ENCODE data around the gene FBRSL1.

The FBRSL1 gene

GRCh38 chr12:132517013-132517739 lies 27.2 kb downstream of the FBRSL1 start:
- H3K27me3 Mint-ChIP-seq (ENCODE audit: low read depth) = no peaks in the 10 kb centered on the region
- TF ChIP-seq, protein P1, sequence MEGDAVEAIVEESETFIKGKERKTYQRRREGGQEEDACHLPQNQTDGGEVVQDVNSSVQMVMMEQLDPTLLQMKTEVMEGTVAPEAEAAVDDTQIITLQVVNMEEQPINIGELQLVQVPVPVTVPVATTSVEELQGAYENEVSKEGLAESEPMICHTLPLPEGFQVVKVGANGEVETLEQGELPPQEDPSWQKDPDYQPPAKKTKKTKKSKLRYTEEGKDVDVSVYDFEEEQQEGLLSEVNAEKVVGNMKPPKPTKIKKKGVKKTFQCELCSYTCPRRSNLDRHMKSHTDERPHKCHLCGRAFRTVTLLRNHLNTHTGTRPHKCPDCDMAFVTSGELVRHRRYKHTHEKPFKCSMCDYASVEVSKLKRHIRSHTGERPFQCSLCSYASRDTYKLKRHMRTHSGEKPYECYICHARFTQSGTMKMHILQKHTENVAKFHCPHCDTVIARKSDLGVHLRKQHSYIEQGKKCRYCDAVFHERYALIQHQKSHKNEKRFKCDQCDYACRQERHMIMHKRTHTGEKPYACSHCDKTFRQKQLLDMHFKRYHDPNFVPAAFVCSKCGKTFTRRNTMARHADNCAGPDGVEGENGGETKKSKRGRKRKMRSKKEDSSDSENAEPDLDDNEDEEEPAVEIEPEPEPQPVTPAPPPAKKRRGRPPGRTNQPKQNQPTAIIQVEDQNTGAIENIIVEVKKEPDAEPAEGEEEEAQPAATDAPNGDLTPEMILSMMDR (IDR thresholded peaks at IDR 0.05; ENCODE audit: unreplicated experiment in 3 of 3) = no peak
- peaks cover 20% of the 10 kb centered on the region for H3K4me1 Mint-ChIP-seq
- H3K4me3 Mint-ChIP-seq = peak overlapping the region in 2 of 3 experiments; percentile 9 to 43
- peak overlapping the region; percentile 86 to 89 (median 86) for H3K27ac Mint-ChIP-seq
- peaks cover 8% of the 10 kb centered on the region for H3K9me3 Mint-ChIP-seq
- H3K36me3 Mint-ChIP-seq (ENCODE audit: low read depth) = peaks cover 34% of the 10 kb centered on the region

GRCh38 chr12:132517740-132518100 lies 27.8 kb downstream of the FBRSL1 start:
- peaks cover 34% of the 10 kb centered on the region for H3K36me3 Mint-ChIP-seq (ENCODE audit: low read depth)
- peak overlapping the region; percentile 86 to 89 (median 86) for H3K27ac Mint-ChIP-seq
- TF ChIP-seq, protein P1 (IDR thresholded peaks at IDR 0.05; ENCODE audit: unreplicated experiment in 3 of 3) = no peak
- H3K4me1 Mint-ChIP-seq = peaks cover 20% of the 10 kb centered on the region
- H3K4me3 Mint-ChIP-seq = peak overlapping the region in 1 of 3 experiments; percentile 9
- H3K9me3 Mint-ChIP-seq = peaks cover 8% of the 10 kb centered on the region
- no peaks in the 10 kb centered on the region for H3K27me3 Mint-ChIP-seq (ENCODE audit: low read depth)

DNA sequence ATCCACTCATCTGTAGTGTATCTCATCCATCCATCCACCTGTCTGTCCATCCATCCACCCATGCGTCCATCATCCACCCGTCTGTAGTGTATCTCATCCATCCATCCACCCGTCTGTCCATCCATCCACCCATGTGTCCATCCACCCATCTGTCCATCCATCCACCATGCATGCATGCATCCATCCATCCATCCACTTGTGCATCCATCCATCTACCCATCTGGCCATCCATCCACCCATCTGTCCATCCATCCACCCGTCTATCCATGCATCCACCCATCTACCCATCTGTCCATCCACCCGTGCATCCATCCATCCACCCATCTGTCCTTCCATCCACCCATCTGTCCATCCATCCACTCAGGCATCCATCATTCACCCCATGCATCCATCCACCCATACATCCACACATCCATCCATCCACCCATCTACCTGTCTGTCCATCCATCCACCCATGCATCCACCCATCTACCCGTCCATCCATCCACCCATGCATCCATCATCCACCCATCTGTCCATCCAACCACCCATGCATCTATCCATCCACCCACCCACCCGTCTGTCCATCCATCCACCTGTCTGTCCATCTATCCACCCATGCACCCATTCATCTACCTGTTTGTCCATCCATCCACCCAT lies 28.5 kb downstream of the FBRSL1 start:
- H3K9me3 Mint-ChIP-seq = peaks cover 8% of the 10 kb centered on the region
- H3K36me3 Mint-ChIP-seq (ENCODE audit: low read depth) = peaks cover 34% of the 10 kb centered on the region
- peaks cover 14% of the 10 kb centered on the region for H3K4me1 Mint-ChIP-seq
- no peaks in the 10 kb centered on the region for H3K27me3 Mint-ChIP-seq (ENCODE audit: low read depth)
- TF ChIP-seq, protein P1 (IDR thresholded peaks at IDR 0.05; ENCODE audit: unreplicated experiment in 3 of 3) = no peak
- peak overlapping the region in 1 of 3 experiments; percentile 61 for H3K27ac Mint-ChIP-seq
- H3K4me3 Mint-ChIP-seq = no peak overlapping the region

- H3K36me3 Mint-ChIP-seq (ENCODE audit: low read depth) = peaks cover 29% of the 10 kb centered on the region
- H3K9me3 Mint-ChIP-seq = peaks cover 8% of the 10 kb centered on the region
- peak overlapping the region in 1 of 3 experiments; percentile 2 for H3K4me3 Mint-ChIP-seq
- TF ChIP-seq, protein P1 (IDR thresholded peaks at IDR 0.05; ENCODE audit: unreplicated experiment in 3 of 3) = no peak
- no peak overlapping the region for H3K27ac Mint-ChIP-seq
- H3K27me3 Mint-ChIP-seq (ENCODE audit: low read depth) = no peaks in the 10 kb centered on the region
- H3K4me1 Mint-ChIP-seq = peaks cover 9% of the 10 kb centered on the region
These were observed 30.7 kb downstream of the FBRSL1 start for GRCh38 chr12:132520421-132521199.

- no peak overlapping the region for H3K27ac Mint-ChIP-seq
- peaks cover 25% of the 10 kb centered on the region for H3K36me3 Mint-ChIP-seq (ENCODE audit: low read depth)
- TF ChIP-seq, protein P1 (IDR thresholded peaks at IDR 0.05; ENCODE audit: unreplicated experiment in 3 of 3) = no peak
- peaks cover 9% of the 10 kb centered on the region for H3K4me1 Mint-ChIP-seq
- H3K27me3 Mint-ChIP-seq (ENCODE audit: low read depth) = no peaks in the 10 kb centered on the region
- no peak overlapping the region for H3K4me3 Mint-ChIP-seq
- peaks cover 8% of the 10 kb centered on the region for H3K9me3 Mint-ChIP-seq
These were observed 31.2 kb downstream of the FBRSL1 start for GRCh38 chr12:132521200-132521580.
